DLD1 (cell line): ENCODE measurements around the gene AGXT2.
"Not testable (repeated sequence)": the region's sequence is repeated elsewhere in the genome, so short reads cannot be mapped to it uniquely, and the experiment has no call there.

ENCODE experiments used
- in situ Hi-C: cut with HindIII; loops from 2 replicates; pipeline ENCODE4 v1.10.0; 2017; ENCODE audit warnings: low sequenced_read_pairs

The AGXT2 gene

GRCh38 chr5:34976347-34976746, 71.4 kb downstream of the AGXT2 start:
- in situ Hi-C loops = no loop called here

GRCh38 chr5:34971655-34972054, 76.1 kb downstream of the AGXT2 start:
- in situ Hi-C loops = not testable (repeated sequence)

GRCh38 chr5:34970552-34970951, 77.2 kb downstream of the AGXT2 start:
- in situ Hi-C loops = no loop called here

GRCh38 chr5:34968258-34968657, 79.5 kb downstream of the AGXT2 start:
- in situ Hi-C loops = no loop called here

- in situ Hi-C loops = no loop called here
Observed at GRCh38 chr5:34967540-34967939, 80.2 kb downstream of the AGXT2 start.

- in situ Hi-C loops = no loop called here
Observed at GRCh38 chr5:34959323-34959722, 88.4 kb downstream of the AGXT2 start.

GRCh38 chr5:34957857-34958690, 89.7 kb downstream of the AGXT2 start:
- in situ Hi-C loops = no loop called here

- in situ Hi-C loops = no loop called here
Observed at GRCh38 chr5:34957321-34957720, 90.4 kb downstream of the AGXT2 start.
